NCI-H526 (cell line): ENCODE results near the gene ZNF574.
A peak's percentile ranks its signal among the peaks of the same experiment; 100 is the strongest.
"Not testable (repeated sequence)": the region's sequence is repeated elsewhere in the genome, so short reads cannot be mapped to it uniquely, and the experiment has no call there.

Experiments used
- DNase-seq, 2 experiments: peaks; one replicate each; lab custom pipeline; 2025; lab: John Stamatoyannopoulos, UW

The ZNF574 gene, protein sequence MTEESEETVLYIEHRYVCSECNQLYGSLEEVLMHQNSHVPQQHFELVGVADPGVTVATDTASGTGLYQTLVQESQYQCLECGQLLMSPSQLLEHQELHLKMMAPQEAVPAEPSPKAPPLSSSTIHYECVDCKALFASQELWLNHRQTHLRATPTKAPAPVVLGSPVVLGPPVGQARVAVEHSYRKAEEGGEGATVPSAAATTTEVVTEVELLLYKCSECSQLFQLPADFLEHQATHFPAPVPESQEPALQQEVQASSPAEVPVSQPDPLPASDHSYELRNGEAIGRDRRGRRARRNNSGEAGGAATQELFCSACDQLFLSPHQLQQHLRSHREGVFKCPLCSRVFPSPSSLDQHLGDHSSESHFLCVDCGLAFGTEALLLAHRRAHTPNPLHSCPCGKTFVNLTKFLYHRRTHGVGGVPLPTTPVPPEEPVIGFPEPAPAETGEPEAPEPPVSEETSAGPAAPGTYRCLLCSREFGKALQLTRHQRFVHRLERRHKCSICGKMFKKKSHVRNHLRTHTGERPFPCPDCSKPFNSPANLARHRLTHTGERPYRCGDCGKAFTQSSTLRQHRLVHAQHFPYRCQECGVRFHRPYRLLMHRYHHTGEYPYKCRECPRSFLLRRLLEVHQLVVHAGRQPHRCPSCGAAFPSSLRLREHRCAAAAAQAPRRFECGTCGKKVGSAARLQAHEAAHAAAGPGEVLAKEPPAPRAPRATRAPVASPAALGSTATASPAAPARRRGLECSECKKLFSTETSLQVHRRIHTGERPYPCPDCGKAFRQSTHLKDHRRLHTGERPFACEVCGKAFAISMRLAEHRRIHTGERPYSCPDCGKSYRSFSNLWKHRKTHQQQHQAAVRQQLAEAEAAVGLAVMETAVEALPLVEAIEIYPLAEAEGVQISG

GRCh38 chr19:42075616-42076379 is at the start of gene ZNF574:
Gene ZNF574, plus strand, starts transcription at chr19:42076166. Its CDS starts 2,441 bp downstream, at chr19:42078607.
- peak; percentile 100 for DNase-seq

GRCh38 chr19:42028304-42029216 is 47.4 kb upstream of the ZNF574 start:
- peak in 1 of 2 experiments; percentile 17 for DNase-seq

GRCh38 chr19:42030645-42031440 is 45.1 kb upstream of the ZNF574 start:
- no peak for DNase-seq

DNA sequence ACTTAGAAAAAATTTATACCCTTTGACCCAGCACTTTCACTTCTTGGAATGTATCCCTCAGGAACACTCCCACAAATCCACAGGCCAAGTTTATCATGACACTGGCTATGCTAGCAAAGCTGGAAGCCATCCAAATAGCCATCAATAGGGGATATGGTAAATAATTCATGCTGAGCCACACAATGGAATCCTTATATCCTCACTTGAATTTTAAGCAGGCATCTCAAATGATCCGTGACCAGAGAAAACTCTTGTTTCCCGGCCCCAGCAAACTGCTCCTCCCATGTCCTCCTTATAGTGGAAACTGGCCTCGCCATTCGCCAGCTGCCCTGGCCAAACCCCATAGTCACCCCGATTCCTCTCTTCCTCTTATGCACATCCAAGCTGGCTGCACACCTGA is 43.5 kb upstream of the ZNF574 start:
- peak; percentile 98 to 99 for DNase-seq

- no peak for DNase-seq
Measured at GRCh38 chr19:42033413-42033812, 42.6 kb upstream of the ZNF574 start.

GRCh38 chr19:42034640-42035391 is 41.1 kb upstream of the ZNF574 start:
- peak; percentile 58 to 85 for DNase-seq

- DNase-seq = no peak
Measured at GRCh38 chr19:42037649-42038048, 38.3 kb upstream of the ZNF574 start.

GRCh38 chr19:42038666-42039065 is 37.3 kb upstream of the ZNF574 start:
- DNase-seq = no peak

GRCh38 chr19:42040031-42040430 is 35.9 kb upstream of the ZNF574 start:
- no peak for DNase-seq

- not testable (repeated sequence) for DNase-seq
Measured at GRCh38 chr19:42040491-42040890, 35.5 kb upstream of the ZNF574 start.

GRCh38 chr19:42042455-42043170 is 33.4 kb upstream of the ZNF574 start:
- no peak for DNase-seq

GRCh38 chr19:42045575-42045974 is 30.4 kb upstream of the ZNF574 start:
- DNase-seq = no peak

GRCh38 chr19:42048992-42049391 is 27.0 kb upstream of the ZNF574 start:
- peak; percentile 28 to 65 for DNase-seq

DNA sequence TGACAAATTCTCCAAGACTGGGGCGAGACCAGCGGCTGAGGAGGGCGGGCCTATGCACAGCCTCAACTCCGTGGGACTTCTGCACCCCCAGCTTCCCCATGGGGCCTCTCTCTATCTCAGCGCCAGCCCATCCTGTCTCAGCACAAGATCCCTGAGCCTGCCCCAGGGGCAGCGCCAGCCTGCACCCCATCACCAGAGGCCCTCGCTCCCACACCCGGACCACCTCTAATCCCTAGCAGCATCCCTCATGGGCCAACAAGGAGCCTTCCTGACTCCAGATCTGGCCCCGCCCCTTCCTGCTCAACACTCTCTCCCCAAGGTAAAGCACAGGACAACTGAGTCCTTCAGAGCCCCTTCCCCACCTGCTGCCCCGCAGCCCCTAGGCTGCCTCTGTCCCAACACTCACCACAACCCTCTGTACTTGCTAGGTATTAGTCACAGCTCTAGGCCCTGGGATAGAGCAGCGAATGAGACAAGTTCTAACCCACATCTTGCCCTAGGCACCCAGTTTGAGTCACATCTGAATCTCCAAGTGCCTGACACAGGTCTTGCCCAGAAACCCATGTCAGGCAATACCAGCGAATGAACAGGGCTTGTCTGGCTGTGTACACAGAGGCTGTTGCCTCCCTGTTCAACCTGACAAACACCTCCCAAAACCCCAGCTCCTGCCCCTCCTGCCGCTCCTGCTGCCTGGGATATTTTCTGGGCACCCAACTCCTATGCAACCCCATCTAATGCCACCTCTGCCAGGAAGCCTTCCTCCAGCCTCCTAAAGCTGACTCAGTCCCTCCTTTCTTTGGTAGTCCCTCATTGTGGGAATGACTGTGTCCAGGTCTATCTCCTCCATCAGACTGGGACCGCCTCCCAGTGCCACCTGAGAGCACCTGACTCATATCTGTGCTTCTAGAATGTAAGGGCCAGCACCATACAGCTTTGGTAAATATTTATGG is 24.5 kb upstream of the ZNF574 start:
- DNase-seq = no peak

DNA sequence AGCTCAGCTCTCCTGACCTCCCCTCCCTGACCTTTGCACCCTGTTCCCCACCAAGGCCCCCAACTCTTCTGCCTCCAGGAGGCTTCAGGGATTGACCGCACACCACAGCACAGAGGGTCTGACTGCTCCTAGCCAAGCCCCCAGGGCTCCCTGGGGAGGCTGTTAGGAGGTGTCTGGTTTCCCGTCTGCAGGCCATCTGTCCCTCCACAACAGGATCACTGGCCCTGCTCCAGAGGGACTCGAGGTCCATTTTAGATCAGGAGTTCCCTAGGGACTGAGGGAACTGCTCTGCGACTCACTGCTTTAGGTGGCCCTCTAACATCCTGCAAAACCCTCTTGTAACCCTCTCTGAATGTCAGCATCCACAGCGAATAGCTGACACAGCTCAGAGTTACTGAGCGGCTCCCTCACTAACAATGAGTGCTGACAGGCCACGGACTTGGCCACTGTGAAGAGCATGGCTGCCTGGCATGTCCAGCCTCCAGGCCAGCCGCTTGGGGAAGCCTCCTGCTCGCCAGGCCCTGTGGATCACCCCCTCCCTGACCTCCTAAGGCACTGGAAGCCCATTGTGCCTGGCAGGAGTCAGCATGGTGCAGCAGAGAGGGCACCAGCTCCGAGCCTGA is 23.6 kb upstream of the ZNF574 start:
- DNase-seq = no peak

- no peak for DNase-seq
Measured at GRCh38 chr19:42053037-42053935, 22.7 kb upstream of the ZNF574 start.
